ENCODE data around the gene FKRP.

DNA sequence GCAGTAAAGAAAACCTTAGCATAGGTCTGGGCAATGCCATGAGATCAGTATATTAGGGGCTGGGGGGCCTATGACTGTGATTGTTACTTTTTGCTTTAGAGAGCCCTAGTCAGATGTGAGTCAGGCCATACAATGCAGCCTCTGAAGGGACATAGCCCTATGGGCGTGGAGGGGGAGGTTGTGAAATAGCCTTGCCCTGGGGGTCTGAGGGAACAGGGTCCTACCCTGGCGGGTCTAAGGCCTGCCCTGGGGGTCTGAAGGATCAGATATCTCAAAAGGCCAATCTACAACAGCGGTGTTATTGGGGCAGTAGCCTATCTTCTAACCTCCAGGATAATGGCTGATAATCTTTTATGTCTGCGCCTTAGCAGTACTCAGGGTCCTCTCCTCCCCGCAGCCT, 56.3 kb downstream of the FKRP start:
- TF ChIP-seq NFE2L2 (conservative IDR thresholded peaks at IDR 0.05; ENCODE audit: low read length) (no peak), RCOR1 (IDR thresholded peaks at IDR 0.05; ENCODE audit: low read depth, low read length) (no peak), MAX (IDR thresholded peaks at IDR 0.05) (no peak), CTCF (IDR thresholded peaks at IDR 0.05) (no peak)
- TF ChIP-seq, protein P1, sequence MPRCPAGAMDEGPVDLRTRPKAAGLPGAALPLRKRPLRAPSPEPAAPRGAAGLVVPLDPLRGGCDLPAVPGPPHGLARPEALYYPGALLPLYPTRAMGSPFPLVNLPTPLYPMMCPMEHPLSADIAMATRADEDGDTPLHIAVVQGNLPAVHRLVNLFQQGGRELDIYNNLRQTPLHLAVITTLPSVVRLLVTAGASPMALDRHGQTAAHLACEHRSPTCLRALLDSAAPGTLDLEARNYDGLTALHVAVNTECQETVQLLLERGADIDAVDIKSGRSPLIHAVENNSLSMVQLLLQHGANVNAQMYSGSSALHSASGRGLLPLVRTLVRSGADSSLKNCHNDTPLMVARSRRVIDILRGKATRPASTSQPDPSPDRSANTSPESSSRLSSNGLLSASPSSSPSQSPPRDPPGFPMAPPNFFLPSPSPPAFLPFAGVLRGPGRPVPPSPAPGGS (IDR thresholded peaks at IDR 0.05) = no peak

Data from A549 (cell line).